OCI-M2 (cell line): Measurements from ENCODE around the gene ZNF350.
"Not testable (repeated sequence)": the region's sequence is repeated elsewhere in the genome, so short reads cannot be mapped to it uniquely, and the experiment has no call there.

ENCODE experiments used
- DNase-seq: peaks from one replicate; lab custom pipeline; 2025; ENCODE audit not compliant: unreplicated experiment; lab: John Stamatoyannopoulos, UW

ZNF350 gene

DNA sequence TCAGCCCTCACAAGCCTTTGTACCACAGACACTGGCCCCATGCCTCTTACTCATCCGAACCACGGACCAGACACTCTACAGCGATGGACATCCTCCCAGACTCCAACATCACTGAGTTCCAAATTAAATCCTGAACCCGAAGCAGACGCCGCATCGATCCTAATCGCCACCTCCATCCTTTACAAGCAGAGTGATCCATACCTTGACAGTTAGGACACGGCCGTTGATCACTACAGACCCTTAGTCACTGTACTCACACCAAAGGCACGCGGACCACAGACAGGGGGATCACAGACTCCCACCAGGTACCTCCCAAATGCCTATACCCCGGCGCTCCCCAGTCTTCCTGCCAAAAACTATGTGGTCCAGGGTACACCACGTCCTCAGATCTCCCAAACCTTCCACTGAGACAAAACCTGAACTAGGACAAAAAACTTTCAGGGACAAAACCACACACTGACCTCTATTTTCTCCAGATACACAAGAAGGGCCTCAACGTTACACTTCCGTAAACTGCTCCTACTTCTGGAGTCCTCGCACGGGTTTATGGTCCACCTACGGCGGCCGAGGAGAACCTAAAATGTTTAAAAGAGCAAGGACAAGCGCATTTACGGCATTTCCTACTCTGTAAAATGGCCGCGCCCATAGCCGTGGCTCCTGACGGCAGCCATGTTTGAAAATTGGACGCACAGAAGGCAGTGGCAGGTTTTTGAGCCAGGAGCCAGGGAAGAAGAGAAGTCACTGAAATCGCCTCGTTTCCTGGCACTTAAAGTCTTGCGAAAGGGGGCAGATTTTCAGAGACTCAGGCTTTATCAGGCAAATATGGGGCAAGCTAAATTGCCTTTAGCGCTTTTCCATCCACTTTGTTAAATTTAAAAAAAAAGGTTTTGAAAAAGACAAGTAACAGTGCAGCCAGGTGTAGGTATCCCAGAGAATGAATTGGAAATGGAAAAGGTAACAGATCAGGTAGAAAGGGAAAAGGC, at the start of gene ZNF350:
Gene ZNF350, minus strand, starts transcription at position 532 of the 983 bp plus-strand sequence. CDS start 12,480 bp downstream, outside the sequence.
- DNase-seq, result no peak

DNA sequence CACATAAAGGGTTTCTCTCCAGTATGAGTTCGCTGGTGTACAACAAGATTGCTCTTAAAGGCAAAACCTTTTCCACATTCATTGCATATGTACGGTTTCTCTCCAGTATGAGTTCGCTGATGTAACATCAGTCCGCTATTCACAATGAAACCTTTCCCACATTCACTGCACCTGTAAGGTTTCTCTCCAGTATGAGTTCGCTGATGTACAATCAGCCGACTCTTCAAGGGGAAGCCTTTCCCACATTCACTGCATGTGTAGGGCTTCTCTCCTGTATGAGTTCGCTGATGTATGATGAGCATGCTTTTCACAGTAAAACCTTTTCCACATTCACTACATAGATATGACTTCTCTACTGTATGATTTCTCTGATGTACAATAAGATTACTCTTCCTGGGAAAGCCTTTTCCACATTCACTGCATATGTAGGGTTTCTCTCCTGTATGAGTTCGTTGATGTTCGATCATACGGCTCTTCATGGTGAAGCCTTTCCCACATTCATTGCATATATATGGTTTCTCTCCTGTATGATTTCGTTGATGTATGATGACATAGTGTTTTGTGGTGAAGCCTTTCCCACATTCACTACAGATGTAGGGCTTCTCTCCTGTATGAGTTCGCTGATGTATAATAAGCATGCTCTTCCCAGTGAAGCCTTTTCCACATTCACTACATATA, 47.5 kb upstream of the ZNF350 start:
- DNase-seq, result no peak

DNA sequence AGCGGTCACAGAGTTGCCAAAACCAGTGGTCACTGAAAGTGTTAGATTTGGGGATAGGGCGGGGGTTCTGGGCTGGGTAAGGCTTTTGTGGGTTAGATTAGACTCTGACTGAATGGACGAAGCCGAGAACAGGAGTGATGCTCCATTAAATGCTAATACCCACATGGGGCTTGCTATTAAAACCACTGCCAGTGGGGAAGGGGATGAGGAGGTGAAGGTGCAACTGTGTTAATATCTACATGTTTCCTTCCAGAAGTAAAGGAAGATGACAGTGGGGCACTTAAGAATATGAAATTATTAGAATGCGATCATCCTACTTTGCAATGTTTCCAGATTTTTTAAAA, 42.1 kb upstream of the ZNF350 start:
- DNase-seq, result no peak

DNA sequence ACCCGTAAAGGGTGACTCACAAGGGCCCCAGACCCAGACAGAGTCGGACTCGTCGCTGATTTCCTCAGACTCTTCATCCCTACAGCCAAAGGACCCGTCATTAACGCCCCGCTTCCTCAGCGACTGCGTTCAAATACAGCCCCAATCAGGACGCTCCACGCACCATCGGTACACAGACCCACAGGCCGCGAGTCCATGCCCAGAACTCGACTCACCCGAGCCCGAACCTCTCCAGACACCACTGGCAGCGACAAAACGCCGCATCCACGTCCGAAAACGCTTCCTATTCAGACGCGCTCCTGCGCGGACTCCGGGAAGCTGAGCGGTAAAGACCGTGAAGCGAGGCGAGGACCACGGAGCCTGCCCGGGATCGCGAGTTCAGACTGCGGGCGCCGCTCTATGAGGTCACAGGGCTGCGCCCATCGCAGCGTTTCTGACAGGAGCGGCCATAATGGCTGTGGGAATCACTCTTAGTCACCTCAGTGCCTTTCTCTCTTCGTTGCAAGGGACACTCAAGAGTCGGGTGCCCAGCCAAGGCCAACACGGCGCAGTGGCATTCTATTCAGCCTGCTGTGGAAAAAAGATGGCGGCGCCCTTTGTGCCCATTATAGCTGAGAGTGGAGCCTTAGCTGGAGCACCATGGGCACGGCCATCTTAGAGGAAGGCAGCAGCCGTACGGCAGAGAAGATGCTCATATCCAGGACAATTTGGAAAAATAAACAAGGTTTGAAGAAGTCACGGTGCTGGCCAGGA, 41.6 kb upstream of the ZNF350 start, which contains the start of gene ZNF614:
Gene ZNF614, minus strand, starts transcription at position 353 of the 753 bp plus-strand sequence. CDS start 2,634 bp downstream, outside the sequence.
- peak; percentile 84 for DNase-seq

DNA sequence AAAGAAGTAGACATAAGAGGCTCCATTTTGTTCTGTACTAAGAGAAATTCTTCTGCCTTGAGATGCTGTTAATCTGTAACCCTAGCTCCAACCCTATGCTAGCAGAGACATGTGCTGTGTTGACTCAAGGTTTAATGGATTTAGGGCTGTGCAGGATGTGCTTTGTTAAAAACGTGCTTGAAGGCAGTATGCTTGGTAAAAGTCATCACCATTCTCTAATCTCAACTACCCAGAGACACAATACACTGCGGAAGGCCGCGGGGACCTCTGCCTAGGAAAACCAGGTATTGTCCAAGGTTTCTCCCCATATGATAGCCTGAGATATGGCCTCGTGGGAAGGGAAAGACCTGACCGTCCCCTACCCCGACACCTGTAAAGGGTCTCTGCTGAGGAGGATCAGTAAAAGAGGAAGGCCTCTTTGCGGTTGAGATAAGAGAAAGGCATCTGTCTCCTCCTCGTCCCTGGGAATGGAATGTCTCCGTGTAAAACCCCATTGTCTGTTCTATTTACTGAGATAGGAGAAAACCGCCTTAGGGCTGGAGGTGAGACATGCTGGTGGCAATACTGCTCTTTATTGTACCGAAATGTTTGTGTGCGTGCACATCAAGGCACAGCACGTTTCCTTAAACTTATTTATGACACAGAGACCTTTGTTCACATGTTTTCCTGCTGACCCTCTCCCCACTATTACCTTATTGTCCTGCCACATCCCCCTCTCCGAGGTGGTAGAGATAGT, 39.8 kb upstream of the ZNF350 start:
- DNase-seq, result not testable (repeated sequence)

DNA sequence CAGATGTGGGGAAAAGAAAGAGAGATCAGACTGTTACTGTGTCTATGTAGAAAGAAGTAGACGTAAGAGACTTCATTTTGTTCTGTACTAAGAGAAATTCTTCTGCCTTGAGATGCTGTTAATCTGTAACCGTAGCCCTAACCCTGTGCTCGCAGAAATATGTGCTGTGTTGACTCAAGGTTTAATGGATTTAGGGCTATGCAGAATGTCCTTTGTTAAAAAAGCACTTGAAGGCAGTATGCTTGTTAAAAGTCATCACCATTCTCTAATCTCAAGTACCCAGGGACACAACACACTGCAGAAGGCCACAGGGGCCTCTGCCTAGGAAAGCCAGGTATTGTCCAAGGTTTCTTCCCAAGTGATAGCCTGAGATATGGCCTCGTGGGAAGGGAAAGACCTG, 37.8 kb upstream of the ZNF350 start:
- DNase-seq, result not testable (repeated sequence)

DNA sequence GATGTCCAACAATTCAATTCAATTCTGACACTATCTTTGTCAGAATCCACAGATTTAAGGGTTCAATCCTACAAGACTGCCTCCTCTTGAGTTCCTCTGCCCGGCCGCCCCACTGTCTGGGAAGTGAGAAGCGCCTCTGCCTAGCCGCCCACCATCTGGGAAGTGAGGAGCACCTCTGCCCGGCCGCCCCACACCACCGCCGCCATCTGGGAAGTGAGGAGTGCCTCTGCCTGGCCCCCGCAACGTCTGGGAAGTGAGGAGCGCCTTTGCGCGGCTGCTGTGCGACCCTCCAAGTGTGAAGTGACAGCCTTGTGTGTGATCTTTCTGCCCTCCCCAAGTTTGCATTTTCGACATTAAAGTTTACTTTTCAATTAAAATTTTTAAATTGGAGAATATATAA, 35.6 kb upstream of the ZNF350 start:
- no peak for DNase-seq

DNA sequence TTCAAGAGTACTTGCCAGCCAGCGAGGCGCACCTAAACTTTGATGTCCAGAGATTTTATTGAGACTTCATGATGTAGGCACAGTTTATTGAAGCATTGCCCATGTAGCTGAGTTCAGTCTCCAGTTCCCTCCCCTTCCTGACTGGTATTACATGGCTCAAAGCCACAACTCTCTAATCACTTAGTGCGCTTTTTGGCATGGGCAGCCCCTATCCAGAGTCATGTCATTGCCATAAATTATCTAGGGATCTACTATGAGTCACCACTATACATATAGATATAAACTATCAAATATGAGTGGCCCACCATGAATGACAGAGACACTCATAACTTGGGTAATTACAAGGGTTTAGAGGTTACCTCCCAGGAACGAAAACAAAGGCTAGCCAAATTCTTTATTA, 33.9 kb upstream of the ZNF350 start:
- no peak for DNase-seq

DNA sequence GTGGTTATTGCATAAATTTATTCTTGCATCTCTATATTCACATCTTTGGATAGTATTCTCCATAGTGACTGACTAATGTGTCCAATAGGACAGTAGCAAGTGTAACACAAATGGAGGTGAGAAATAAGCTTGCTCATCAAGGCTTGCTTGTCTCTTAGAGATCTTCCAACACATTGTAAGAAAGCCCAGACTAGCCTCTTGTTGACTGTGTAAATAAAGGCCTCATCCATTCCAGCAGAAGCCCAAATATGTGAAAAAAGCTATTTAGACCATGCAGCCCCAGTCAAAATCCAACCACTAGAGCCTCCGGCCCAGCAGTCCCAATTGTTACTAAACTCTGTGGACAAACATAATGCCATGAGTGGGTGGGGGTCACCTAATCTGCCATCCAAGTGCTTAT, 24.0 kb upstream of the ZNF350 start:
- DNase-seq, result no peak

DNA sequence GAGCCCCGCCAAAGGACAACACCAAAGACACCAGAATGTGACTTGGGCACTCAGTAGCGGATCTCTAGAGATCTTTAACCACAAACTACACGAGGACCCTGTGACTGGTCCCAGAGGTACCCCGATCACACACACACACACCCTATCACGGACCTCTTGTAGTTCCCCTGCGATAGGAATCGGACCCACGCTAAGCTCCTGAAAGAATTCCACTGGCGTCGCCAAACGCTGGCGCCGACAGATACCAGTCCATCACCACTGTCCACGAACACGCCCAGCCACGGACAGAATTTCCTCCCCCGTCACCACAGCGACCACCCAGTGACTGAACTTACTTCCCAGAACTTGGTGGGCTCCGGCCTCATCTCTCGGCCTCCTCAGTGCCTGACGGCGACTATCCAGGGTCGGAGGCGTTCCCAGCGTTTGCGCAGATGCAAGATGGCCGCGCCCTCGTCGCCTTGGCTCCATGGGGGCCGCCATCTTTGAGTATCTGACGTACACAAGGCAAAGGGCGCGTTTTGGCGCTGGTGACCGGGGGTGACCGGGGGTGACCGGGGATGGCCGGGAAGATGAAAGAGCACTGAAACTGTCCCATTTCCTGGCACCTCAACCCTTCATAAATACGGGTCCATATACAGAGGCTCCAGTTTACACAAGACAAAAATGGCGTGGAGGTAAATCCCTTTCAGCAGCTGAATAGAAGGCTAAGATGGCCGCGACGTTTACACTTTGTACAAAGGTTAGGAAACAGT, 21.3 kb upstream of the ZNF350 start, which contains the start of gene ZNF615:
Gene ZNF615, minus strand, starts transcription at position 406 of the 752 bp plus-strand sequence. CDS start 4,500 bp downstream, outside the sequence.
- DNase-seq, result peak; percentile 86

DNA sequence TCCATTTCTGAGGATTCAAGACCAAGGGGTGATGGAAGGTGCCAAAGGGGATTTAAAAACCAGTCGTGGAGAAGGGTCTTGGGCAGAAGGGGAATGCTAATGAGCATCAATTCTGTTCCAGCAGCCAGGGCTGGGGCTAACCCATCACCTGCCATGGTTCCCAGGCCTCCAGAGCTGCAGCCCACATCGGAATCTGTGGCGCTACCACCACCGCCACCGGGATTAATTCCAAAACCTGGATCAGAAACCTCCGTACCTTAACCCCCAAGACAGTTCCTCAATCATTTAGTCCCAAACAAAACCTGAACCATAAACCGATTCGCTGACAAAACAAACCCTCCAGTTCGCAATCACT, 20.8 kb upstream of the ZNF350 start:
- DNase-seq, result no peak

DNA sequence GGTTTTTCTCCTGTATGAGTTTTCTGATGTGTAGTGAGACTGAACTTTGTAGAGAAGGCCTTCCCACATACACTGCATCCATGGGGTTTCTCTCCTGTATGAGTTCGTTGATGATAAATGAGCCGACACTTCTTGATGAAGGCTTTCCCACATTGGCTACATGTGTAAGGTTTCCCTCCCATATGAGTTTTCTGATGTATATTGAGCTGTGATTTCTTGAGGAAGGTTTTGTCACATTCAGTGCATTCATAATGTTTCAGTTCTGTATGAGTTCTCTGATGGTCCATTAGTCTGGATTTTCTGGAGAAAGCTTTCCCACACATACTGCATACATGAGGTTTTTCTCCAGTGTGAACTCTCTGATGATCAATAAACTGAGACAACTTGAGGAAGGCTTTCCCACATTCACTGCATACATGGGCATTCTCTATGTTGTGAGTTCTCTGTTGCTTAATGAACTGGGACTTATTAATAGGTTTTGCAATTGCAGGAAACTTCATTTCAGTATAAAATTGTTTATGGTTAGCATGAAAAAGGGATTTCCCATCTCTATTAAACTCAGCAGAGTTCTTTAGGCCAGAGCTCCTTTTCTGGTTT, 7.5 kb upstream of the ZNF350 start:
- no peak for DNase-seq

DNA sequence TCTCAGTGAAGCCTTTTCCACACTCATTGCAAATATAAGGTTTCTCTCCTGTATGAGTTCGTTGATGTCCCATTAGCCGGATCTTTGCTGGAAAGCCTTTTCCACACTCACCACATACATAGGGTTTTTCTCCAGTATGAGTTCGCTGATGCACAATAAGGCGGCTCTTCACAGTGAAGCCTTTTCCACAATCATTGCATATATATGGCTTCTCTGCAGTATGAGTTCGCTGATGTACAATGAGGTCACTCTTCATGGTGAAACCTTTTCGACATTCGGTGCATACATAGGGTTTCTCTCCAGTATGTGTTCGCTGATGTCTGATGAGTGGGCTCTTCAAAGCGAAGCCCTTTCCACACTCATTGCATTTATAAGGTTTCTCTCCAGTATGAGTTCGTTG, 6.8 kb upstream of the ZNF350 start:
- no peak for DNase-seq

DNA sequence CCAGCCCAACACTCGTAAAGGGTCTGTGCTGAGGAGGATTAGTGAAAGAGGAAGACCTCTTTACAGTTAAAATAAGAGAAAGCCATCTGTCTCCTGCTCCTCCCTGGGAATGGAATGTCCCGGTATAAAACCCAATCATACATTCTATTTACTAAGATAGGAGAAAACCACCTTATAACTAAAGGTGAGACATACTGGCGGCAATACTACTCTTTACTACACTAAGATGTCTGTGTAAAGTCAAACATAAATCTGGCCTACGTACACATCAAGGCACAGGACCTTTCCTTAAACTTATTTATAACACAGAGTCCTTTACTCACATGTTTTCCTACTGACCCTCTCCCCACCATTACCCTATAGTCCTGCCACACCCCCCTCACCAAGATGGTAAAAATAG, 3.3 kb downstream of the ZNF350 start:
- no peak for DNase-seq

DNA sequence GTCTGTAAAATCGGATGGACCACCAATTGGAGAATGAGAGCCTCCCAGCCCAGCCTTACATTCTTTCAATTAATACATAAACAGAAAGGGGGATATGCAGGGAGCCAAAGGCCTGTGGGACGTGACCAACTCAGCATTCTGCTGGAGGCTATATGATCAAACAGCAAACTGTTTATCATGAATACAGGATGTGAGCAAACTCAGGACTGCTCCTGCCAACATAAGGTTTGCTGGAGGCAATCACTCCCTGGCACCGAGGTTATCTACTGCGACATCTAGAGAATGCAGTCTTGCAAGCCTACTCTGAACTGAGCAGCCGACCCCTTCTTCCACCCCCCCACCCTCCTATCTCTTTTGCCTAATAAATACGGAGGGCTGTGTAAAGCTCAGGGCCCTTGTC, 5.7 kb downstream of the ZNF350 start:
- not testable (repeated sequence) for DNase-seq

DNA sequence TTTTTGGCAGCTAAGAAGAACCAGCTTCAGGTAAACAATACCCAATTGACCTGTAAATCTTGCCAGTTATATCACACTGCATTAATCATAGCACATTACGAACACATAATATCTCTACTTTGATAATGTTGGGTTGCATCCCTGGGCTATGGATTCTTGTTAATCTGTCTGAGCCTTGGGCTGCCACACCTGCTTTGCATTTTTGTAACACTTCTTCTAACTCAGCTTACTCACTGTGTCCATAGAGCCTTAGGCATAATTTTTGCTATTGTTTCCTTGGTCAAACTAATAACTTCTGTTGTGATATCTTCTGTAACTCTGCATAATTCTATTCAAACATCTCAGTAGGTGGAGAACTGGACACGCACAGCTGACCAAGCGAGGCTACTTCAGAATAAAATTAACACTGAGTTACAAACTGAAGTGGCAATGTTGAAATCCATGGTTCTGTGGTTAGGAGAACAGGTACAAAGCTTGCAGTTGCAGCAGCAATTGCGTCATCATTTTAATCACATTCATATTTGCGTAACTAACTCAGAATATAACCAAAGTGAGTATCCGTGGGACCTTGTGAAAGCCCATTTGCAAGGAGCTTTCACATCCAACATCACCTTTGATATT, 6.4 kb downstream of the ZNF350 start:
- DNase-seq, result no peak

DNA sequence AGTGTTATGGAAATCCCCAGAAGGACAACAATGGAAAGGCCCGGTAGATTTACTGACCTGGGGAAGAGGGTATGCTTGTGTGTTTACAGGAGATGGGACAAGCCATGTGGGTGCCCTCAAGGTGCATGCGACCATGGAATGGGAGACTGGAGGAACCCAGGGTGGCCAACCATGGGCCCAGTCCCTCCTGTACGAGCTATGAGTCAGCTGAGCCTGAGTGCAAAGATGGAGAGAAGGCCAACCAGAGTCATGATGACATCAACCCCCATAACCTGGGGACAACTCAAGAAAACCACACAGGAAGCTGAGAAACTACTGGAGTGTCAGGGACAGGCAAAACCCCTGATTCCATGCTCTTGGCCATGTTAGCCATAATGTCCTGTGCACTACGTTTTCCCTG, 7.8 kb downstream of the ZNF350 start:
- no peak for DNase-seq

DNA sequence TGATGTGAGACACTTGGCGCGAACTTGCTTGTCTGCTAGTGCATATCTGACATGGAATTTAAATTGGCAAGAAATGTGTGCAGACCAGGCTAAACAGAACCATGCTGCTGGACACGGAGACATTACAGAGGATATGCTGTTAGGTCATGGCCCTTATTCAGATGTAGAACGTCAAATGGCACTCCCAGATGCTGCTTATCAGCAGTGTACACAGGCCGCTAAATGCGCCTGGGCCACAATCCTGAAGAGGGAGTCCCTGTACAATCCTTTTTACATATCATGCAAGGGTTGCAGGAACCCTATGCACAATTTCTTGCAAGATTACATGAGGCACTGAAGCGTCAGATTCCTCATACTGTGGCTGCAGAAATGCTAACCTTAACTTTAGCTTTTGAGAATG, 9.3 kb downstream of the ZNF350 start:
- no peak for DNase-seq

DNA sequence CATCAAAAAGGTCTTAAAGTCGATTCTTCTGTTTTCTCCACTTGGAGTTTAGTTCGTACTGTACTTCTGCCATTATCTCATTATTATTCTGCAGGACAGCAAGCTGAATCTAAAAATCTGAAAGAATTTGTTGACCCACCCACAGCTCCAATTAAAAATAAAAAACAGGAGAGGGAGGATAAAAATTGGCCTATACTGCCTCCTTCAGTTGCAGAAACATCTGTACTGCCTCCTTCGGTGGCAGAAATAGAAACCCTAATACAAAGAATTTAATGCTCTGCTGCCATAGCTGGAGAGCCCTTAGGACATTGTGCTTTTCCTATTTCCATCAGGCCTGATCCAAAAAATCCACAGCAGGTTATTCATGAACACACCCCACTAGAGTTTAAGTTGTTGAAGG, 9.8 kb downstream of the ZNF350 start:
- no peak for DNase-seq
